SKM-1 treated with dmso at 0.1 percent for 144 hours (cell line): ENCODE measurements around the gene TBC1D16.

Experiments used
- DNase-seq: peaks from one replicate; lab custom pipeline; 2025; ENCODE audit not compliant: unreplicated experiment; lab: John Stamatoyannopoulos, UW

The TBC1D16 gene

DNA sequence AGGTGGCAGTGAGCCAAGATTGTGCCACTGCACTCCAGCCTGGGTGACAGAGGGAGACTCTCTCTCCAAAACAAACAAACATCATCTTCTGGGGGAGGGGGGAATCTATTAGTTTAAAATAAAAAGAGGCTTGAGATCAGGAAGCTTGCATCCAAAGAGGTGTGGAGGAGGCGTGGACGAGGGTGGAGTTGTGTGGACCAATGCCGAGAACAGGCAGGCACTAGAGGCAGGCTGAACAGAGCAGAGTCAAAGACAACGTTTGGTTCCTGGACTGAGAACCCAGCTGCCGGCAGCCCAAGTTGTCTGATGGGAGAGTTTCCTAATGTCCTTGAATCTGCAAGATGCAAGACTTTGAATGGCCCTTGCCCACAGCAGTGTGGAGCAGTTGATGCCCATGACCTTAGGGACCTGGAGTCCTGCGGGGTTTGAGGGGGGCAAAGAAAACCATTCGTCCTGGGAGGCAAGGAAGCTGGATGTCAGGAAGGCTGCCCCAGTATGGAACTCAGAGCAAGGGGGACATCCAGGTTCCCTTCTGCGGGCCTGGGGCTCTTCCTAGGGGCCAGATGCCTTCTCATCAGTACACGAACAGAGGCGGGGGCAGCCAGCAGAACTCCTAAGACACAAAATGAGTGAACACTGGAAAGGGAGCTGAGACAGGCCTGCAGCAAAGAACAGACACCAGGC is 9.2 kb downstream of the TBC1D16 start:
- DNase-seq, result no peak

- DNase-seq, result no peak
These were observed 9.9 kb downstream of the TBC1D16 start for GRCh38 chr17:80025796-80026195.

- DNase-seq, result no peak
These were observed 10.5 kb downstream of the TBC1D16 start for GRCh38 chr17:80025140-80025539.

DNA sequence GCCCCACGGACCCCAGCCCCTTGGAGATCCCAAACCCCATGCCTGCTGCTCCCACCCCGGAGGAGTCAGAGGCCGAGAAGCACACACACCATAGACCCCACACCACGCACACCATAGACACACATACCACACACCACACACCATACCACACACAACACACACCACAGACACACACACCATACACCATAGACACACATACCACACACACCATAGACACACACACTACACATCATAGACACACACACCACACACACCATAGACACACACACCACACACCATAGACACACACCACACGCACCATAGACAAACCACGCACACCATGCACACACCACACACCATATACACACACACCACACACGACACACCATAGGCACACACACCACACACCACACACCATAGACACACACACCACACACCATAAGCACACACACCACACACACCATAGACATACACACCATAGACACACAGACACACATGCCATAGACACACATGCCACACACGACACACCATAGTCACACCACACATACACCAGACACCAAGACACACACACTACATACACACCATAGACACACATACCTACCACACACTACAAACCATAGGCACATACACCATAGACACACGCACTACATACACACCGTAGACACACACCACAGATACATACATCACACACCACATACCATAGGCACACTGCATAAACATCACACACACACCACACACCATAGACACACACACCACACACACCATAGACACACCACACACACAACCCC is 11.3 kb downstream of the TBC1D16 start:
- DNase-seq, result no peak

- DNase-seq, result no peak
These were observed 12.0 kb downstream of the TBC1D16 start for GRCh38 chr17:80023481-80024205.

GRCh38 chr17:80021600-80021999 is 14.1 kb downstream of the TBC1D16 start:
- DNase-seq, result no peak

- DNase-seq, result no peak
These were observed 16.6 kb downstream of the TBC1D16 start for GRCh38 chr17:80018917-80019651.

DNA sequence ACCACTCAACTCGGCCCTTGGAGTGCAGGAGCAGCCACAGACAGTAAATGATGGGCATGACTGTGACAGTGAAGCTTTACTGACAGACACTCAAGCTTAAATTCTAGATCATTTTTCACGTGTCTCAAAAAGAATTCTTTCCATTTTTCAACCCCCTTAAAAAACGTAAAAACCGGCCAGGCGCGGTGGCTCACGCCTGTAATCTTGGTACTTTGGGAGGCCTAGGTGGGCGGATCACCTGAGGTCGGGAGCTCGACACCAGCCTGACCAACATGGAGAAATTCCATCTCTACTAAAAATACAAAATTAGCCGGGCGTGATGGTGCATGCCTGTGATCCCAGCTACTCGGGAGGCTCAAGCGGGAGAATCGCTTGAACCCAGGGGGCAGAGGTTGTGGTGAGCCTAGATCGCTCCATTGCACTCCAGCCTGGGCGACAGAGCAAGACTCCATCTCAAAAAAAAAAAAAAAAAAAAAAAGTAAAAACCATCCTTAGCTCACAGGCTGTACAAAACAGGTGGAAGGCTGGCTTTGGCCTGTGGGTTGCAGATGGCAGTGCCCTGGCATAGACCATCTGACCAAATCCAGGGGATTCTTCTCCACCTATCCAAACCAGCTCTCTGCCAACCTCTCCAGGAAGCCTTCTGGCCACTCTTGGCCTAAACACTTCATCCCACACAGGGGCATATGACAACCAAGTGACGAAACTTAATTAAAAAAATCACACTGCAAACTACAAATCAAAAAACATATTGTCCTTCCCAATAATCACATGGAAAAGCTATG is 18.3 kb downstream of the TBC1D16 start:
- DNase-seq, result no peak

DNA sequence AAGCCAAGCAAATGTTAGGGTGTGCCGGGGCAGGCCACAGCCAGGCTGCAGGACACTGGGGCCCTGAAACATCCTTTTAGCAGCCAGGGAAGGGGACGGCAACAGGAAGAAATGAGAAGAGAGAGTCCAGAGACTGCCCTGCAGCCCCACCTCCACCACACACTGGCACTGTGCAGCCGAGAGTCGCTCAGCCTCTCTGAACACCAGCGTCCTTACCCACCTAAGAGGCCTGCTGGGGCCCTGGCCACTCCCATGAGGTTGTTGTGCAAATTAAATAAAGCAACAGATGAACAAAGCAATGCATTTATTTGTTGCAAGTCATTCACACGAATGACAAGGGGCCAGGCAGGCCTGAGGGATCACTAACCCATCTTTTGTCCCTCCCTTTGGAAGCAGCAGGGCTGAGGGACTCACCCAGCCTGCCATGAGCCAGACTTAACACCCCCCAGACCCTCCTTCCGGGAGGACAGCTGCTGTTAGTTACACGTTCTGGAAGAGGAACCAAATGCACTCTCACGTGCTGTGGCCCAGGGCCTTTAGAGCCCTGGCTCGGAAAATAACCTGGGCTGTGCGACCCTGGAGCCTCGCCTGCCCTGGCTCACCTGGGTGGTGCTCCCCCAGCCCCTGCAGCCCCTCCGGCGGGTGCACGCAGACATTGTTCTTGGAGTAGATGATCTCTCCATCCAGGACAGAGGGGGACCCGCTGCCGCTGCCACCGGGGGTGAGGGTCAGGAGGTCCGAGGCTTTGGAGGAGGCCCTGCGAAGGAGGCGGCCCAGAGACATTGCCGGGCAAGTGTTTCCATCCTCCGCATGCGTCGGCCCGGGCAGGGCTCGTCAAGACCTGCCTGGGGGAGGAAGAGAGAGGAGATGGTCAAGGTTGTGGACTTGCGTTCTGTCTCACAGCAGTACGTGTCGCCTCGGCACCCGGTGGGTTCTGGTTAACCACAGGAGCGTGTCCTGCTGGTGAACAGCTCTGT is 22.6 kb downstream of the TBC1D16 start:
- no peak for DNase-seq

- DNase-seq, result no peak
These were observed 23.6 kb downstream of the TBC1D16 start for GRCh38 chr17:80011989-80012555.

DNA sequence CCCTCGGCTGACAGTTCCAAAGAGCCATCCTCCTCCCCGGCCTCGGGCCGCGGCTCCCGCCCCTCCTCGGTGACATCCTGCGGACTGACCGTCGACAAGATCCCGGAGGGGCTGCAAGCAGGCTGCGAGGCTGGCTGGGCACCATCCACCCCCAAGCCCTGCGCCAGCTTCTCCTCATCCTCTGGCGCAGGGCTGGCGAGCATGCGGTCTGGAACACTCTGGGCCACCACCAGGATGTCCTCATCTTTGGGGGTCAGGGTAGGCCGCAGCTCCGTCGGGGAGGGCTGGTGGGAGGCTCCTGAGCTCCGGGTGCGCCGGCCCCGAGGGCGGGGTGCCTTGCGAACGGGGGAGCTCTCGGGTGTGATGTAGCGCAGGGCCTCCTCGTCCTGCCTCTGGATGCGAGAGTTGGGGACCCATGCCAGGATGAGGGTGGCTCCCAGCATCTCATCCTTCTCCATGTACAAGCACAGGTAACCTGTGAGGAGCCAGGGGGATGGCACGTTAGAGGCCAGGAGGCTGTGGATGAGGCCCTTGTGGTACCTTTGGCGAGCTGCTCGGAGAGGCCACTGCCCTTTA is 25.3 kb downstream of the TBC1D16 start:
- DNase-seq, result no peak

- no peak for DNase-seq
These were observed 26.0 kb downstream of the TBC1D16 start for GRCh38 chr17:80009391-80010282.

DNA sequence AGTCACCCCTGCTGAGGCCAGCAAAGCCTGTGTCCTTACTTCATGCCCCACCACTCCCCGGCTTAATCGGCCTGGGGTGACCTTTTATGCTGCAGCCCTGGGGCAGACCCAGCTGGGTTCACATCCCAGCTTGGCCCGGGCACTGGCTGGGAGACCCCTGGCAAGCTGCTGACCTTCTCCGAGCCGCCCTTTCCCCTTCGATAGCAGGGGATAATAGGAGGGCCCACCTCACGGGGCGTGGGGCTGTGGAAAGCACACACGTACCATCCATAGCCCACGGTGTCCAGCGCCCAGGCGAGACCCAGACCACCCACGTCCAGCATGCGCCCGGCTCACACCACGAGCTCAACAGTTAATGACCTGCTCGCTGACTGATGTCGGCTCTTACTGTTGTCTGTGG is 26.8 kb downstream of the TBC1D16 start:
- DNase-seq, result no peak

DNA sequence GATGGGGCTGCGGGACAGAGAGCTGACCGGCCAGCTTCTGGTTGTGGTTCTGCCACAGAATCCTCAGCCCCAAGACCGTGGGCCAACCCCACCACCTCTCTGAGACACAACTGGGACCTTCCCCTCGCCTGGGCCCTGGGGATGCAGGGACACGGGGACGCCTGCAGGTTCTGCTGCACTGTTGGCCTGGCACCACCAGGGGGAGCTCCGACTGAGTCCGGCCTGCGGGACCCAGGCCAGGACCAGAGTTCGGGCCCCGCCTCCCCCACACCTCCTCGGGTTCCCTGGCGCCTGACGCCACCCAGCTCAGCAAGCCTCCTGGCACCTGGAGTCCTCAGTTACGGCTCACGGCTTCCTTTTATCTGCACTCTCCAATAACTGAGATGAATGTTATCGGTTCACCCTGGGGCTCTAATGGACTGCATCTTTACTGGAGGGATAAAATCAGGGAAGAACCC is 27.3 kb downstream of the TBC1D16 start:
- peak; percentile 42 for DNase-seq

- DNase-seq, result no peak
These were observed 27.7 kb downstream of the TBC1D16 start for GRCh38 chr17:80007939-80008338.

GRCh38 chr17:80006811-80007752 is 28.6 kb downstream of the TBC1D16 start:
- DNase-seq, result no peak
